ENCODE measurements around the gene GIT2. TPM values are rescaled to one million over a fixed set of nuclear protein-coding genes. Genes with fewer than 3 reads are reported as not detected.

Gene GIT2
- total RNA-seq, 1 donor from 2014 or later, result 40.7 TPM

DNA sequence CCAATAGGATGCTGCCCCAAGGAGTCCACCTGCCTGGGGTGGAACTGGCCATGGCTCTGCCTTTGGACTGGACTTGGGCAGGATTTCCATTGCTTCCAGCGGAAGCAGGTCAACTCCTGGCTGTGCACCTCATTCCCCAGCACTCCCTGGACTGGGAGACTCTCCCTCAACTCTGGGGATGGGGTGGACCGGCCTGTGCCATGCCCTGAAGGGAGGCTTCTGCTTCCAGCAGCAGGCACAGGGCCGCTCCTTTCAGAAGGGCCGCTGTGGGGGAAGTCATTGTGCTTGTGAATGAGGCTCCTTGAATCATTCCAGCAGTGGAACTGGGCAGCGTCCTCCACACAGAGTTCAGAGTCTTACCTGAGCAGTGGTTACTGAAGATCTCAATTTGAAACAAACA lies 73.1 kb downstream of the GIT2 start:
- TF ChIP-seq, protein P1, sequence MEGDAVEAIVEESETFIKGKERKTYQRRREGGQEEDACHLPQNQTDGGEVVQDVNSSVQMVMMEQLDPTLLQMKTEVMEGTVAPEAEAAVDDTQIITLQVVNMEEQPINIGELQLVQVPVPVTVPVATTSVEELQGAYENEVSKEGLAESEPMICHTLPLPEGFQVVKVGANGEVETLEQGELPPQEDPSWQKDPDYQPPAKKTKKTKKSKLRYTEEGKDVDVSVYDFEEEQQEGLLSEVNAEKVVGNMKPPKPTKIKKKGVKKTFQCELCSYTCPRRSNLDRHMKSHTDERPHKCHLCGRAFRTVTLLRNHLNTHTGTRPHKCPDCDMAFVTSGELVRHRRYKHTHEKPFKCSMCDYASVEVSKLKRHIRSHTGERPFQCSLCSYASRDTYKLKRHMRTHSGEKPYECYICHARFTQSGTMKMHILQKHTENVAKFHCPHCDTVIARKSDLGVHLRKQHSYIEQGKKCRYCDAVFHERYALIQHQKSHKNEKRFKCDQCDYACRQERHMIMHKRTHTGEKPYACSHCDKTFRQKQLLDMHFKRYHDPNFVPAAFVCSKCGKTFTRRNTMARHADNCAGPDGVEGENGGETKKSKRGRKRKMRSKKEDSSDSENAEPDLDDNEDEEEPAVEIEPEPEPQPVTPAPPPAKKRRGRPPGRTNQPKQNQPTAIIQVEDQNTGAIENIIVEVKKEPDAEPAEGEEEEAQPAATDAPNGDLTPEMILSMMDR (IDR thresholded peaks at IDR 0.05; ENCODE audit: unreplicated experiment), result no peak
- Mint-ChIP-seq H3K27me3 (no peaks in the 10 kb centered on the region), H3K4me1 (ENCODE audit: low read depth) (peaks cover 11% of the 10 kb centered on the region), H3K4me3 (ENCODE audit: low read depth) (no peak overlapping the region), H3K36me3 (ENCODE audit: insufficient read depth) (peaks cover 10% of the 10 kb centered on the region), H3K27ac (no peak overlapping the region), H3K9me3 (ENCODE audit: low read depth) (no peaks in the 10 kb centered on the region)
- DNase-seq (ENCODE audit: low spot score, unreplicated experiment), result no peak

DNA sequence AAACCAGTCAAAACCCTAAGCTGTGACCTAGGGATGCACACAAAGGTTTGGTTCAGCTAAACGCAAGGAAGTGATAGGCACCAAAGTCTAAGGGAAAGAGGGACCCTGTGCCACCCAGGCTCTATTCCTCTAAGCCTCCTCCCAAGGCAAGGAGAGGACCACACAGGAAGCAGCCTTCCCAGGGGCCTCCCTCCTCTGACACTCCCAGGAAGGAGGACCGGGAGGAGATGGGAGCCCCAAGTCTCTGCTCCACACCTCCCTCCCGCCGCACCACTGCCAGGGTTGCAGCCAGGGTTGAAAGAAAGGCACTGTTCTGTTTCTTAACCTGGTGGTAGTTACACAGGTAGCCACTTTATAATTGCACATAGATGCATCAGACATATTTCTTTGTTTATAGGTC lies 74.2 kb downstream of the GIT2 start:
- peaks cover 10% of the 10 kb centered on the region for H3K36me3 Mint-ChIP-seq (ENCODE audit: insufficient read depth)

DNA sequence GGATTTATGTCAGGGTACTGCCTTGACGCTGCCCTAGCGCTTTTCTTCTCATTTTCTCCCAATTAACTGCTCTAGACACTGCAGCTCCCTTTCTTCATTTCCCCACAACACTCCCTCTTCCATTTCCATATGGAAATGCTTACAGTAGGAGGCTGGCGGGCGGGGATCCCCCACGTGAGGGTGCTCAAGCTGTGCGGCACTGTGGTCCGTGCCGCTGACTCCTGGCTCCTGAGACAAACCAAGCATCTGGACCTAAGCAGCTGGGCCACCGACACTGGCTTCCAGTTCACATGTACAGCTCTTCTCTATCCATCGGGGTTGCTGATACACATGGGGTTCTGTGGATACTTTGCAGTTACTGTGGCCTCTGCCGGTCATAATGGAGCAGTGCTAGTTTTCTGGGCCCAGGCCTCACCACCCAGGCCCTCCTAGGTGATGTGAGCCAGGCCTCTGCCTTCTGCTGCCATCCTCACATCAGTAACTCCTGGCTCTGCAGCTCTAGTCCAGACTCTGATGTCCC lies 75.8 kb downstream of the GIT2 start:
- H3K4me3 Mint-ChIP-seq (ENCODE audit: low read depth), result no peak overlapping the region
- no peaks in the 10 kb centered on the region for H3K27me3 Mint-ChIP-seq
- no peak overlapping the region for H3K27ac Mint-ChIP-seq
- peaks cover 6% of the 10 kb centered on the region for H3K4me1 Mint-ChIP-seq (ENCODE audit: low read depth)
- H3K36me3 Mint-ChIP-seq (ENCODE audit: insufficient read depth), result peaks cover 14% of the 10 kb centered on the region
- no peaks in the 10 kb centered on the region for H3K9me3 Mint-ChIP-seq (ENCODE audit: low read depth)
- DNase-seq (ENCODE audit: low spot score, unreplicated experiment), result no peak
- TF ChIP-seq, protein P1 (IDR thresholded peaks at IDR 0.05; ENCODE audit: unreplicated experiment), result no peak

More for the DNA sequence above, 74.2 kb downstream of the GIT2 start:
- Mint-ChIP-seq H3K4me1 (ENCODE audit: low read depth) (peaks cover 9% of the 10 kb centered on the region), H3K27me3 (no peaks in the 10 kb centered on the region), H3K27ac (no peak overlapping the region), H3K9me3 (ENCODE audit: low read depth) (no peaks in the 10 kb centered on the region), H3K4me3 (ENCODE audit: low read depth) (no peak overlapping the region)
- DNase-seq (ENCODE audit: low spot score, unreplicated experiment), result no peak
- TF ChIP-seq, protein P1 (IDR thresholded peaks at IDR 0.05; ENCODE audit: unreplicated experiment), result no peak

DNA sequence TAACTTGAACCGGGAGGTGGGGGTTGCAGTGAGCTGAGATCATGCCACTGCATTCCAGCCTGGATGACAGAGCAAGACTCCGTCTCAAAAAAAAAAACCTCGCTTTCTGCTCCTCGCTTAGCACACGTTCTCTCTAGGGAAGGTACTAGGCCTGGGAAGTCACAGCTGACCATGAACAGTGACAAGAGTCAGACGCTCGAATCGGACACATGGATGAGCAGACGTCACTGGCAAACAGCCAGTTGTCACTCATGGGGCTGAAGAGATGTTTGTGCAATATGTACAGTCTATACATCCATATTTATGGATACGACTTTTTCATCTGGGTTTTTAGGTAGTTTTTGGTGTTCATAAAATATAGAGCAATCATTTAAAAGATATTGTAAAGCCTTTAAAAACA lies 76.7 kb downstream of the GIT2 start:
- no peak overlapping the region for H3K27ac Mint-ChIP-seq
- peaks cover 15% of the 10 kb centered on the region for H3K36me3 Mint-ChIP-seq (ENCODE audit: insufficient read depth)
- H3K9me3 Mint-ChIP-seq (ENCODE audit: low read depth), result no peaks in the 10 kb centered on the region
- H3K4me1 Mint-ChIP-seq (ENCODE audit: low read depth), result no peaks in the 10 kb centered on the region
- TF ChIP-seq, protein P1 (IDR thresholded peaks at IDR 0.05; ENCODE audit: unreplicated experiment), result no peak
- H3K27me3 Mint-ChIP-seq, result no peaks in the 10 kb centered on the region
- DNase-seq (ENCODE audit: low spot score, unreplicated experiment), result no peak
- no peak overlapping the region for H3K4me3 Mint-ChIP-seq (ENCODE audit: low read depth)

DNA sequence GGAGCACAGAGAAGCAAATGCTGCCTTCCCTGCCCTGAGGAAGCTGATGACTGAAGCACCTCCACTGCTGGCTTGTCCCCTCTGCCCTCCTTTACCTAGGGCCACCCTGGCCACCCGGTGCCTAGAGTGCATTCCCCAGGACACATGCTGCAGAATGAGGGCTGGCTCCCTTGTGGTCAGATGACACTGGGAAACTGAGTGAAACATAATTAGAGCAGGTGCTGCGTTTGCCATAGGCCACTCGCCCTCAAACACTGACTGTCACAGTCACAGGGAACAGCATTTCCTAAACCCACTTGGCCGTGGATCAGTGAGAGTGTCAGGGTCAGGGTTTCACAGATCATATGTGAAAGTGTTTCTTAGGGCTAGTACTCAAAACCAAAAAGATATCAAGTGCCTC lies 80.1 kb downstream of the GIT2 start:
- H3K27me3 Mint-ChIP-seq, result no peaks in the 10 kb centered on the region
- no peak overlapping the region for H3K27ac Mint-ChIP-seq
- peaks cover 20% of the 10 kb centered on the region for H3K36me3 Mint-ChIP-seq (ENCODE audit: insufficient read depth)
- no peaks in the 10 kb centered on the region for H3K9me3 Mint-ChIP-seq (ENCODE audit: low read depth)
- no peak for DNase-seq (ENCODE audit: low spot score, unreplicated experiment)
- TF ChIP-seq, protein P1 (IDR thresholded peaks at IDR 0.05; ENCODE audit: unreplicated experiment), result no peak
- H3K4me1 Mint-ChIP-seq (ENCODE audit: low read depth), result no peaks in the 10 kb centered on the region
- H3K4me3 Mint-ChIP-seq (ENCODE audit: low read depth), result no peak overlapping the region

All from progenitor cell of endocrine pancreas (in vitro differentiated cells).